Endothelial cell (in vitro differentiated cells): Measurements from ENCODE around the gene HERC4. TPM values are rescaled to one million over a fixed set of nuclear protein-coding genes. Genes with fewer than 3 reads are reported as not detected.
A peak's percentile ranks its signal among the peaks of the same experiment; 100 is the strongest.

ENCODE experiments used
- DNase-seq: peaks from one replicate; pipeline ENCODE4 v3.0.0; 2021; ENCODE audit warnings: low spot score
- H3K27ac Mint-ChIP-seq: one replicate; pipeline ENCODE4 v1.8.0; 2021; ENCODE audit warnings: mixed read lengths, inconsistent platforms; ENCODE audit not compliant: unreplicated experiment
- H3K27me3 Mint-ChIP-seq: one replicate; pipeline ENCODE4 v1.8.0; 2021; ENCODE audit warnings: mild to moderate bottlenecking, moderate library complexity, mixed read lengths, inconsistent platforms; ENCODE audit not compliant: unreplicated experiment
- H3K36me3 Mint-ChIP-seq: one replicate; pipeline ENCODE4 v1.8.0; 2021; ENCODE audit warnings: mild to moderate bottlenecking, low read depth, mixed read lengths, inconsistent platforms; ENCODE audit not compliant: unreplicated experiment
- H3K4me1 Mint-ChIP-seq: one replicate; pipeline ENCODE4 v1.8.0; 2021; ENCODE audit warnings: mild to moderate bottlenecking, mixed read lengths, inconsistent platforms; ENCODE audit not compliant: unreplicated experiment
- H3K4me3 Mint-ChIP-seq: one replicate; pipeline ENCODE4 v1.8.0; 2021; ENCODE audit warnings: mild to moderate bottlenecking, mixed read lengths, inconsistent platforms; ENCODE audit not compliant: unreplicated experiment
- H3K9me3 Mint-ChIP-seq: one replicate; pipeline ENCODE4 v1.8.0; 2021; ENCODE audit warnings: mixed read lengths, inconsistent platforms; ENCODE audit not compliant: unreplicated experiment
- total RNA-seq: library from RNA; stranded (reverse); fragmentation: NEBNext Ultra II Directional; extraction: Animal tissue kit (Norgen Biotek cat#: 25700); gene quantifications from one replicate; pipeline ENCODE4 v1.2.1, GENCODE V29; 2021; ENCODE audit not compliant: unreplicated experiment
- TF ChIP-seq, protein P1 (sequence below): fragments of 200-600 bp; sonication (generic); IDR thresholded peaks from one replicate; pipeline ENCODE4 v1.5.0; 2021; ENCODE audit warnings: antibody characterized with exemption; ENCODE audit not compliant: unreplicated experiment

HERC4 gene
- total RNA-seq, 1 donor from 2014 or later: 53.4 TPM

DNA sequence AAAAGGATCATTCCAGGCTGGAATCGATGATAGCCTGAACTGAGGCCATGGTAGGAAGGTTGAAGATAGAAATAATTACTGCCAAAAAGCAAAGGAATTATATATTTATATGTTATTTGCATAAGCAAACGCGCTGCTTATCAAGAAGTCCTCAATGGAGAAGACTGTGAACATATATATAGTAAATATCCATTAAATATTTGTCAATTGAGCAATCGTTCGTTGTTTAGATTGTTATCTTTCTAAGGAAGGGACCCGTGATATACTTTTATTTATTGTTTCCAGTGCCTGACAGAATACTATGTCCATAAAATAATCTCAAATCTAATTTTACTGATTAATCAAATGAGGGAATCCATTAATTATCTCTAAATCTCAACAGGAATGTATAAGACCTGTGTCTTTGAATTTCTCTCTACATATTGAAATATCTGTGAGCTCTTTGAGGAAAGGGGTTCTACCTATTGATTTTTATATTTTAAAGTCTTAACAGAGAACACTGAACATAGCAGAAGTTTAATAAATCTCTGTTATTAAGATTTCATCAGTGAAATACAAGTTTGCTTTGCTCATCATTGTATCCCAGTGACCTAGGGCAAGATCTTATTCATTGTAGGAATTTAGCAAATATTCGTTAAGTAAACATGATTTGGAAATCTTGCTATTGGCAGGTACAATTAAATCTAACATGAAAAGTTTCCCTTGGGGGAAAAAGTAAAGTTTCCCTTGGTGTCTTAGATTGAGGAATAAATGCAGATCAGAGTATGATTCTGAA is 12.0 kb upstream of the HERC4 start:
- TF ChIP-seq, protein P1, sequence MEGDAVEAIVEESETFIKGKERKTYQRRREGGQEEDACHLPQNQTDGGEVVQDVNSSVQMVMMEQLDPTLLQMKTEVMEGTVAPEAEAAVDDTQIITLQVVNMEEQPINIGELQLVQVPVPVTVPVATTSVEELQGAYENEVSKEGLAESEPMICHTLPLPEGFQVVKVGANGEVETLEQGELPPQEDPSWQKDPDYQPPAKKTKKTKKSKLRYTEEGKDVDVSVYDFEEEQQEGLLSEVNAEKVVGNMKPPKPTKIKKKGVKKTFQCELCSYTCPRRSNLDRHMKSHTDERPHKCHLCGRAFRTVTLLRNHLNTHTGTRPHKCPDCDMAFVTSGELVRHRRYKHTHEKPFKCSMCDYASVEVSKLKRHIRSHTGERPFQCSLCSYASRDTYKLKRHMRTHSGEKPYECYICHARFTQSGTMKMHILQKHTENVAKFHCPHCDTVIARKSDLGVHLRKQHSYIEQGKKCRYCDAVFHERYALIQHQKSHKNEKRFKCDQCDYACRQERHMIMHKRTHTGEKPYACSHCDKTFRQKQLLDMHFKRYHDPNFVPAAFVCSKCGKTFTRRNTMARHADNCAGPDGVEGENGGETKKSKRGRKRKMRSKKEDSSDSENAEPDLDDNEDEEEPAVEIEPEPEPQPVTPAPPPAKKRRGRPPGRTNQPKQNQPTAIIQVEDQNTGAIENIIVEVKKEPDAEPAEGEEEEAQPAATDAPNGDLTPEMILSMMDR: no peak
- Mint-ChIP-seq H3K9me3 (no peaks in the 10 kb centered on the region), H3K4me3 (no peak overlapping the region), H3K36me3 (no peaks in the 10 kb centered on the region), H3K27me3 (no peaks in the 10 kb centered on the region), H3K27ac (no peak overlapping the region), H3K4me1 (peaks cover 13% of the 10 kb centered on the region)
- DNase-seq: no peak

DNA sequence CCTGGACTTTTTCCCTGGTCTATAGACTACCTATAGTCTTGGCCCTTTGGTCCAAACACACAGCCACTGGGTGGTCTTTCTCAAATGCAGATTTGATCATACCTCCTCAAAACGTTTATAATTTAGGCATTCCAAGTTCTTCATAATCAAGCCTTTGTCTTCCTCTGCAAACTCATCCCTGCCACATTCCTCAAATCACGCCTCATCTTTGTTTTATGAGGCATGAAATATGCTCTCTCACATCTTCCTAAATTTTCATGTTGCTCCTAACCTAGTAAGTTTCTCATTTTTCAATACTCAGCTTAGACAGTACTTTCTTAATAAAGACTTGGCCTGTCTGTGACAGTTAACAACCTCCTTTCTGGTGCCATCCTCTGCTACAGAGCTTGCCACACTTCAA is 10.9 kb upstream of the HERC4 start:
- no peak overlapping the region for H3K27ac Mint-ChIP-seq
- H3K4me3 Mint-ChIP-seq: no peak overlapping the region
- H3K4me1 Mint-ChIP-seq: peaks cover 13% of the 10 kb centered on the region
- TF ChIP-seq, protein P1: no peak
- H3K36me3 Mint-ChIP-seq: no peaks in the 10 kb centered on the region
- no peaks in the 10 kb centered on the region for H3K27me3 Mint-ChIP-seq
- no peak for DNase-seq
- H3K9me3 Mint-ChIP-seq: no peaks in the 10 kb centered on the region

DNA sequence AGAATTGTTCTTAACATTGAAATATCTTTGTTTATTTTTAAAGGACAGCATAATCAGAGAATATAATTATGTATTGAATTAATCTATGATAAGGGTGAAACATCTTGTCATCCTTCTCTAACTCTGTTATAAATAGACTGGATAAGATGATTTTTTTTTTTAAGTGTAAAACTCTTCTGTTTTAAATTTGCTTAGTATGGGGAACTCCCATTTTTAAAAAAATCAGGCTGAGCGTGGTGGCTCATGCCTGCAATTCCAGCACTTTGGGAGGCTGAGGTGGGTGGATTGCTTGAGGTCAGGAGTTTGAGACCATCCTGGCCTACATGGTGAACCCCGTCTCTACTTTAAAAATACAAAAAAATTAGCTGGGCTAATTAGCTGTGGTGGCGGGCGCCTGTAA is 9.4 kb upstream of the HERC4 start:
- Mint-ChIP-seq H3K4me1 (peaks cover 15% of the 10 kb centered on the region), H3K27me3 (no peaks in the 10 kb centered on the region), H3K36me3 (no peaks in the 10 kb centered on the region), H3K9me3 (no peaks in the 10 kb centered on the region), H3K27ac (no peak overlapping the region), H3K4me3 (no peak overlapping the region)
- TF ChIP-seq, protein P1: no peak
- no peak for DNase-seq

DNA sequence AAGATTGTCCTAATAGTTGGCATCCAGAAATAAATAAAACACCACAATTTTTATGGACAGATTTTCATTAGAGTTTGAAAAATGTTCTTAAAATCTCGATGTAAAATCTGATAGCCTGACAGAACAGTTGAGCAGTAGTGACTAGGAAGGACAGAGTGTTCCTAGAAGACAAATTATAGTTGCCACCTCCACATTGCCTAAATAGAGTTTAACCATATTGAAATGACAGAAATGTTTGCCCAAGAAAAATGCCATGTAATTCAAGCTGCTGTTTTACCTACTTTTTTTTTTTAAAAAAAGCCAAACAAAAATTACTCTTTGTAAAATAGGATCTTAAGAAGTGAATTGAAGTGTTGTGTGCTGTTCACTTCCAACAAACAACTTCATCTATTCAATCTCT is 8.9 kb upstream of the HERC4 start:
- peaks cover 15% of the 10 kb centered on the region for H3K4me1 Mint-ChIP-seq
- no peaks in the 10 kb centered on the region for H3K36me3 Mint-ChIP-seq
- H3K27me3 Mint-ChIP-seq: no peaks in the 10 kb centered on the region
- no peak overlapping the region for H3K27ac Mint-ChIP-seq
- DNase-seq: no peak
- TF ChIP-seq, protein P1: no peak
- H3K9me3 Mint-ChIP-seq: no peaks in the 10 kb centered on the region
- H3K4me3 Mint-ChIP-seq: no peak overlapping the region

DNA sequence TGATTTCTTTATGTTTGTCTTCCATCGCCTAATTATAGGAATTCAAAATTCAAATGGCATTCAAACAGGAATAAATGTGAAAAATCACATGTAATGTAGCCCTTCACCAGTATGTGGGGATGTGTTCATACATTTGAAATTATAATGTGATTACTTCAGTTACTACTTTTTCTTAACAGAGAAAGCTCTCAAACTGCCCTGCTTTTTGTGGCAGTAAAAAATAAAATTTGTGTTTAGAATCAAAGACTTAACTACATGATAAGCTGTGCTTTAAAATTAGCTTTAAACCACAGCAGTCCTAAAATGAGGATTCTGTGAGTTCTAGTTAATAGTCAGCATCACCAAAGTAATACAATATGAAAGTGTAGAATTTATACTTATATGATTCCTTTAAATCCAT is 7.8 kb upstream of the HERC4 start:
- Mint-ChIP-seq H3K36me3 (no peaks in the 10 kb centered on the region), H3K4me3 (no peak overlapping the region), H3K9me3 (no peaks in the 10 kb centered on the region), H3K4me1 (peaks cover 11% of the 10 kb centered on the region), H3K27me3 (no peaks in the 10 kb centered on the region), H3K27ac (no peak overlapping the region)
- no peak for DNase-seq
- TF ChIP-seq, protein P1: peak; percentile 18
